Colonic mucosa (tissue), 4 donors: ENCODE data around the gene STH. TPM values are rescaled to one million over a fixed set of nuclear protein-coding genes. Genes with fewer than 3 reads are reported as not detected.

ENCODE experiments used
- DNase-seq: peaks from one replicate; pipeline ENCODE4 v3.0.0-alpha.2; 2020
- H3K27ac ChIP-seq: fragments of 200-600 bp; one replicate; pipeline ENCODE4 v1.8.0; 2021
- H3K27me3 ChIP-seq: fragments of 200-600 bp; one replicate; pipeline ENCODE4 v1.8.0; 2021
- H3K36me3 ChIP-seq: fragments of 200-600 bp; one replicate; pipeline ENCODE4 v1.8.0; 2021
- H3K4me1 ChIP-seq: fragments of 200-600 bp; one replicate; pipeline ENCODE4 v1.8.0; 2021; ENCODE audit warnings: mild to moderate bottlenecking
- H3K4me3 ChIP-seq: fragments of 200-600 bp; one replicate; pipeline ENCODE4 v1.8.0; 2021
- H3K9ac ChIP-seq, 2 donors: one replicate each; pipeline ENCODE4 v1.7.0; 2013; ENCODE audit warnings: control low read depth in 2 of 2, low read depth in 2 of 2, low read length in 2 of 2
- H3K9me3 ChIP-seq: fragments of 200-600 bp; one replicate; pipeline ENCODE4 v1.8.0; 2021
- CTCF ChIP-seq: fragments of 200-600 bp; IDR thresholded peaks from one replicate; pipeline ENCODE4 v1.8.0; 2022; ENCODE audit warnings: antibody characterized with exemption, mild to moderate bottlenecking
- intact Hi-C: fragments of 100-400 bp; cut with DNase I; formaldehyde crosslinking; loops from one replicate; pipeline ENCODE4 v1.14.1; 2022
- total RNA-seq, 2 donors: library from RNA; stranded (reverse); fragmentation: NEBNext Ultra II Directional in 1 of 2; extraction: Animal tissue kit (Norgen Biotek cat#: 25700) in 1 of 2; gene quantifications; one replicate each; pipeline ENCODE4 v1.2.1, GENCODE V29; 2021
- donor health status: healthy.
- donor health status: DM: no; HTN: no; CAD: no.
- donor health status: DM: no; HTN: no; CAD: no.

Gene STH
- total RNA-seq, 2 donors from 2014 or later = not detected

- DNase-seq = no peak
- Histone ChIP-seq H3K36me3 (no peaks in the 10 kb centered on the region), H3K4me1 (no peaks in the 10 kb centered on the region), H3K27me3 (no peaks in the 10 kb centered on the region), H3K9me3 (no peaks in the 10 kb centered on the region), H3K9ac (no peak overlapping the region), H3K4me3 (no peak overlapping the region), H3K27ac (no peak overlapping the region)
- intact Hi-C loops = no loop called here
- TF ChIP-seq CTCF = no peak
Measured at GRCh38 chr17:45986056-45986455, 13.0 kb upstream of the STH start.

DNA sequence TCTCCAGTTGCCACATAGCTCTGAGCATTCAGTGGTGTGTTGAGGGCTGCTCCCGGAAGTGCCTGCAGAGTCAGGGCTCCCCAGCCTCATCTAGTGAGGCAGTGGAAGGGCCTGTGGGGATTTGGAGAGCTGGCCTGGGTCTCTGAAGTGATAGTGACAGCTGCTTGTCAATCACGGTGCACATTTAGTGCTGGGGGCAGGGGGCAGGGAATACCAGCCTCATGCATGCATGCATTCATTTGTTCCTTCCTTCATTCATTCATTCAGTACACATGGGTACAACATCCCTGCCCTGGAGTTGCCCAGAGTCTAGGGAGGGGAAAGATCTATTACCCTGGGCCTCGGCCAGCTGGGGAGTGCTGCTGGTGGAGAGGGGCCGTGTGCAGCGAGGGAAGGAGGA is 11.3 kb upstream of the STH start:
- no peak for DNase-seq
- TF ChIP-seq CTCF = no peak

DNA sequence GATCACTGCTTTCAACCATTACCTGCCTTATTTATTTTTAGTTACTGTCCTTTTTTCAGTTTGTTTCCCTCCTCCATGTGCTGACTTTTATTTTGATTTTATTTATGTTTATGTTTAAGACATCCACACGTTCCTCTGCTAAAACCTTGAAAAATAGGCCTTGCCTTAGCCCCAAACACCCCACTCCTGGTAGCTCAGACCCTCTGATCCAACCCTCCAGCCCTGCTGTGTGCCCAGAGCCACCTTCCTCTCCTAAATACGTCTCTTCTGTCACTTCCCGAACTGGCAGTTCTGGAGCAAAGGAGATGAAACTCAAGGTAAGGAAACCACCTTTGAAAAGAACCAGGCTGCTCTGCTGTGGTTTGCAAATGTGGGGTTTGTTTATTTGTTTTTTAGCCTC is 9.3 kb upstream of the STH start:
- Histone ChIP-seq H3K27me3 (no peaks in the 10 kb centered on the region), H3K36me3 (no peaks in the 10 kb centered on the region), H3K4me1 (no peaks in the 10 kb centered on the region), H3K27ac (no peak overlapping the region), H3K4me3 (no peak overlapping the region), H3K9ac (no peak overlapping the region), H3K9me3 (no peaks in the 10 kb centered on the region)
- no peak for TF ChIP-seq CTCF
- DNase-seq = no peak
- intact Hi-C loops = no loop called here

More for the DNA sequence above, 11.3 kb upstream of the STH start:
- intact Hi-C loops = no loop called here
- Histone ChIP-seq H3K36me3 (no peaks in the 10 kb centered on the region), H3K9me3 (no peaks in the 10 kb centered on the region), H3K27ac (no peak overlapping the region), H3K27me3 (no peaks in the 10 kb centered on the region), H3K4me3 (no peak overlapping the region), H3K9ac (no peak overlapping the region), H3K4me1 (no peaks in the 10 kb centered on the region)

- H3K27ac ChIP-seq = no peak overlapping the region
- no peak overlapping the region for H3K9ac ChIP-seq
- no peaks in the 10 kb centered on the region for H3K4me1 ChIP-seq
- intact Hi-C loops = no loop called here
- H3K4me3 ChIP-seq = no peak overlapping the region
- H3K36me3 ChIP-seq = no peaks in the 10 kb centered on the region
- no peak for DNase-seq
- H3K9me3 ChIP-seq = no peaks in the 10 kb centered on the region
- H3K27me3 ChIP-seq = no peaks in the 10 kb centered on the region
- no peak for TF ChIP-seq CTCF
Measured at GRCh38 chr17:45990886-45991285, 8.2 kb upstream of the STH start.

GRCh38 chr17:45991341-45991740 is 7.7 kb upstream of the STH start:
- no peak for DNase-seq

More at GRCh38 chr17:45991341-45991740, 7.7 kb upstream of the STH start:
- intact Hi-C loops = no loop called here
- H3K9me3 ChIP-seq = no peaks in the 10 kb centered on the region
- H3K4me1 ChIP-seq = no peaks in the 10 kb centered on the region
- no peak overlapping the region for H3K9ac ChIP-seq
- no peak overlapping the region for H3K27ac ChIP-seq
- no peaks in the 10 kb centered on the region for H3K36me3 ChIP-seq
- no peak for TF ChIP-seq CTCF
- H3K27me3 ChIP-seq = no peaks in the 10 kb centered on the region
- no peak overlapping the region for H3K4me3 ChIP-seq
